Heart right ventricle (tissue), 16 donors: ENCODE measurements around the gene G6PC1. TPM values are rescaled to one million over a fixed set of nuclear protein-coding genes. Genes with fewer than 3 reads are reported as not detected.

ENCODE experiments used
- ATAC-seq, 8 donors: fragments of 200-7000 bp; cut with Tn5 transposase; one replicate each; pipeline ENCODE4 v1.9.1; 2020; ENCODE audit warnings: mild to moderate bottlenecking in 8 of 8, moderate library complexity in 8 of 8, moderate number of reproducible peaks in 1 of 8
- DNase-seq, 2 donors: peaks; one replicate each; pipeline ENCODE4 v3.0.0-alpha.2; 2020
- H3K27ac ChIP-seq, 10 donors: fragments of 200-600 bp; sonication (generic) in 2 of 10; one replicate each; pipeline versions ENCODE4 v1.5.0 to v1.8.0; 2020 to 2022; ENCODE audit warnings: mild to moderate bottlenecking in 3 of 10
- H3K27me3 ChIP-seq, 7 donors: fragments of 200-600 bp; one replicate each; pipeline ENCODE4 v1.8.0; 2021 to 2022; ENCODE audit warnings: mild to moderate bottlenecking in 2 of 7
- H3K36me3 ChIP-seq, 9 donors: fragments of 200-600 bp; sonication (generic) in 1 of 9; one replicate each; pipeline versions ENCODE4 v1.5.0 to v1.8.0; 2020 to 2022; ENCODE audit warnings: mild to moderate bottlenecking in 2 of 9
- H3K4me1 ChIP-seq, 9 donors: fragments of 200-600 bp; sonication (generic) in 1 of 9; one replicate each; pipeline versions ENCODE4 v1.5.0 to v1.8.0; 2020 to 2022; ENCODE audit warnings: mild to moderate bottlenecking in 4 of 9
- H3K4me3 ChIP-seq, 10 donors: fragments of 200-600 bp; sonication (generic) in 2 of 10; one replicate each; pipeline versions ENCODE4 v1.5.0 to v1.8.0; 2020 to 2022; ENCODE audit warnings: mild to moderate bottlenecking in 7 of 10, moderate library complexity in 2 of 10
- H3K9me3 ChIP-seq, 11 donors: fragments of 200-600 bp in 10 of 11; sonication (generic) in 2 of 11; one replicate each; pipeline versions ENCODE4 v1.5.0 to v1.8.0; 2013 to 2022; ENCODE audit warnings: mild to moderate bottlenecking in 2 of 11, control low read depth in 1 of 11, moderate library complexity in 1 of 11
- CTCF ChIP-seq, 9 donors: fragments of 200-600 bp; sonication (generic) in 2 of 9; IDR thresholded peaks; one replicate each; pipeline versions ENCODE4 v1.5.0 to v1.8.0; 2021 to 2022; ENCODE audit warnings: antibody characterized with exemption in 9 of 9, mild to moderate bottlenecking in 5 of 9, moderate library complexity in 1 of 9
- WGBS, 2 donors: extraction: QIAGEN DNeasy Blood & Tissue Kit; methylation state at CpG; one replicate each; pipeline ENCODE4 v1.1.7; 2013; ENCODE audit warnings: inconsistent platforms in 1 of 2; 5-methylcytosine and 5-hydroxymethylcytosine counted together
- intact Hi-C, 10 donors: fragments of 100-400 bp; cut with DNase I; formaldehyde crosslinking; loops; one replicate each; pipeline versions ENCODE4 v1.11.1 to v1.14.2; 2022
- polyA plus RNA-seq, 2 donors: library from polyadenylated mRNA; stranded (reverse); fragments of 200-250 nt; gene quantifications; one replicate each; pipeline ENCODE4 v1.2.3, GENCODE V29; 2013
- total RNA-seq, 10 donors: library from RNA; stranded (reverse); fragmentation: NEBNext Ultra II Directional in 3 of 10; extraction: Animal tissue kit (Norgen Biotek cat#: 25700) in 3 of 10; gene quantifications; one replicate each; pipeline versions ENCODE4 v1.2.1 to v1.2.4, GENCODE V29; 2021 to 2023
- donor health status: Arrhythmogenic right ventricular cardiomyopathy.
- donor health status: ischemic (EF 13 %, LVEDD 7.1; RV severe dilation, severe dysfunction).
- donor health status: healthy with polysubstance abuse.
- donor health status: DM: no; HTN: yes; CAD: no.
- donor health status: DM: no; HTN: no; CAD: no.
- donor health status: ischemic (EF 25% LVEDD 6.9; RV normal size, moderate dysfunction).
- donor health status: ischemic (EF 25% LVEDD 5.7; RV mildly dilated, moderate dysfunction).
- donor health status: healthy.
- donor health status: DM: yes; HTN: yes; CAD: no.
- donor health status: Ischemic cardiomyopathy.
- donor health status: ischemic (EF 35%, LVEDD 5.7; RV mildly dilated, moderate dysfunction).
- donor health status: nonischemic (EF 11% LVEDD 7.7; RV severe dilation, severe dysfunction).
- donor health status: DM: yes; HTN: yes; CAD: no.
- donor health status: PGD.
- donor health status: ischemic (EF 29% LVEDD 5.4; RV normal size, mild dysfunction).
- donor health status: nonischemic (EF 23%, LVEDD 6.1; RV moderate dilation, normal function).

The G6PC1 gene
- total and polyA plus RNA-seq, 12 donors, result not detected

DNA sequence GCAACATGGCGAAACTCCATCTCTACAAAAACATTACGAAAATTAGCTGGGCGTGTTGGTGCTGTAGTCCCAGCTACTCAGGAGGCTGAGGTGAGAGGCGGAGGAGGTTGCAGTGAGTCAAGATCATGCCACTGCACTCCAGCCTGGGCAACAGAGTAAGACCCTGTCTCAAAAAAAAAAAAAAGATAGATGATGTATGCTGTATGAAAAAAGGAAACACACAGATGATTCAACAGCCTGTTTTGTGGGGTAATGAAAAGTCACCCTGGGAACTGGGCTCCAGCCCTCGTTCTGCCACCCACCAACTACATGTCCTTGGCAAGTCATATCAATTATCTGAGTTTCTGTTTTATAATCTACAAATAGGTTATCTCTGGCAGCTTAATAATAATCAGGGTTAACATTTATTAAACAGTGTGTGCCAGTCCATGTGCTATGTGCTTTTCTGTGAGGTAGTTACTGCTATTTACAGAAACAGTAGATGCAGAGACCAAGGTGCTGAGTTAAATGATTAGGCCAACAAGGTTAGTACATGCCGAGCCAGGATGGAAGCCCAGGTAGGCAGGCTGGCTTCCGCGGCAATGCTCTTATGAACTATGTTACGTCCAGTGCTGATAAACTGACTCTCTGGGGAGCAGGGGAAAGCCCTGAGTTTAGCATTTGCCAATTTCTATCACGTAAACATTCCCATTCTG is 1.1 kb downstream of the G6PC1 start:
- no peaks in the 10 kb centered on the region for H3K9me3 ChIP-seq
- no peaks in the 10 kb centered on the region for H3K27me3 ChIP-seq
- intact Hi-C loops, result no loop called here
- H3K4me3 ChIP-seq, result no peak overlapping the region
- DNase-seq (no peak), ATAC-seq (no peak)
- WGBS, 2 donors, result 81 to 85% methylated on average over 10 of the region's 10 CpGs
- no peak overlapping the region for H3K27ac ChIP-seq
- peaks cover 0 to 6% (median 0%) of the 10 kb centered on the region in 9 donors for H3K4me1 ChIP-seq
- H3K36me3 ChIP-seq, result no peaks in the 10 kb centered on the region
- TF ChIP-seq CTCF (IDR thresholded peaks at IDR 0.05), result no peak

DNA sequence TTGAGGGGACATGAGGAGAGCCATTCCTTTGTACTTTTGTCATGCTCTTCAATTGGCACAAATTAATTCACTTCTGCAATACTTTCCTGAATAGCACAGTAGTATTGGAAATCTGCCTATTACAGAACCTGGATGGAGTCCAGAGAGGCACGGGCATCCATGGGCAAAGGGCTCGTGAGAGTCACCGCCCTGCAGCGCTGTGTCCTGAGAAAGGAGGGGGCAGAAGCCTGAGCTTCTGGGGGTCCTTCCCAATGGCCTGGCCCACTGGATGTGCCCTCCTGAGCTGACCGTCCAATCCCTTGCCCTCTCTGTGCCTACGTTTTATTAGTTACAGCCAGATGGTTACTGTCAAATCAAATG is 3.5 kb downstream of the G6PC1 start:
- ATAC-seq (no peak), DNase-seq (no peak)
- Histone ChIP-seq H3K4me1 (peaks cover 0 to 6% (median 0%) of the 10 kb centered on the region in 9 donors), H3K4me3 (no peak overlapping the region), H3K9me3 (no peaks in the 10 kb centered on the region), H3K27me3 (no peaks in the 10 kb centered on the region), H3K36me3 (no peaks in the 10 kb centered on the region), H3K27ac (no peak overlapping the region)
- TF ChIP-seq CTCF (IDR thresholded peaks at IDR 0.05), result no peak
- intact Hi-C loops, result no loop called here
- WGBS, 2 donors, result 66 to 68% methylated on average over 6 of the region's 6 CpGs

GRCh38 chr17:42906772-42907446 is 6.3 kb downstream of the G6PC1 start:
- intact Hi-C loops, result no loop called here

More at GRCh38 chr17:42906772-42907446, 6.3 kb downstream of the G6PC1 start:
- Histone ChIP-seq H3K4me3 (no peak overlapping the region), H3K27ac (no peak overlapping the region), H3K27me3 (peaks cover 0 to 9% (median 0%) of the 10 kb centered on the region in 7 donors), H3K9me3 (no peaks in the 10 kb centered on the region), H3K4me1 (peaks cover 0 to 6% (median 0%) of the 10 kb centered on the region in 9 donors), H3K36me3 (no peaks in the 10 kb centered on the region)
- no peak for ATAC-seq
- no peak for DNase-seq
- TF ChIP-seq CTCF (IDR thresholded peaks at IDR 0.05), result no peak
- WGBS, 2 donors, result 76 to 82% methylated on average over 8 of the region's 8 CpGs
